ENCODE results near the gene JARID2. TPM values are rescaled to one million over a fixed set of nuclear protein-coding genes. Genes with fewer than 3 reads are reported as not detected.

Gene JARID2
- total and polyA plus RNA-seq, 2 of the 4 experiments (the other 2 are of a cell fraction), result 9.6 to 12.9 TPM

DNA sequence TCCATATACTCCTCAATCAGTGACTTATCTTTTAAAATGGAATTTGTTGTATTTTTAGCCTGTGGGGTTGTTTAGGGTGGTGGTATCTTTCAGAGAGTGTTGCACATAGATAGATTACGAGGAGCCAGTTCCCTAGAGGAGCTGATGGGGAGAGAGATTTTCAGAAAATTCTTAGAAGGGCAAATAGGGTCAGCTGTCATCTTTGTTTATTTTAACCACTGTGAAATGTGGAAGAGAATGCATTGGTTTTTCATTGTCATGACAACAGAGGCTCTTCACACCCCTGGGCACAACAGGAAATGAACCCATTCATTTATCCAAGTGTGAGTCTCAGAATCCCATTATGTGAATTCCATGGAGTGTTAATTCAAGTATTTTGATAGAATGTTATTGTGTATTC lies 188.4 kb downstream of the JARID2 start:
- Histone ChIP-seq H3K27me3 (ENCODE audit: control insufficient read depth, insufficient read depth, low read length) (no peaks in the 10 kb centered on the region), H2AFZ (replicated peaks; ENCODE audit: low read length, poor library complexity) (no peak overlapping the region), H3K14ac (replicated peaks; ENCODE audit: low read depth, low read length) (no peak overlapping the region), H2AK9ac (replicated peaks; ENCODE audit: low read depth, low read length, poor library complexity) (no peak overlapping the region), H2BK20ac (ENCODE audit: low read depth, low read length) (no peak overlapping the region), H4K20me1 (ENCODE audit: insufficient read depth, low read length) (peaks cover 87% of the 10 kb centered on the region), H2AK5ac (ENCODE audit: low read depth, low read length) (no peak overlapping the region), H3K4me2 (ENCODE audit: low read depth, low read length) (no peak overlapping the region), H2BK15ac (ENCODE audit: low read depth, low read length) (no peak overlapping the region), H3K9me1 (ENCODE audit: insufficient read depth, low read length) (peaks cover 15% of the 10 kb centered on the region), H4K8ac (ENCODE audit: low read depth in 2 of 2, low read length in 2 of 2) (no peak overlapping the region), H3K36me3 (ENCODE audit: control insufficient read depth, insufficient read depth, low read length) (no peaks in the 10 kb centered on the region), H2BK120ac (ENCODE audit: low read depth, low read length) (no peak overlapping the region), H3K27ac (ENCODE audit: insufficient read depth, low read length) (no peak overlapping the region), H3K9me3 (ENCODE audit: control insufficient read depth, insufficient read depth, low read length) (no peaks in the 10 kb centered on the region; the same call in 1 of the 2 replicates), H4K5ac (ENCODE audit: low read depth, low read length) (no peak overlapping the region), H2BK5ac (ENCODE audit: low read depth, low read length, poor library complexity, severe bottlenecking) (no peak overlapping the region), H3K18ac (ENCODE audit: low read depth, low read length) (no peak overlapping the region), H3K4ac (ENCODE audit: low read depth, low read length) (no peak overlapping the region), H3K79me1 (ENCODE audit: low read depth in 1 of 2, low read length in 2 of 2) (peaks cover 42 to 83% of the 10 kb centered on the region in 2 experiments), H3K4me1 (ENCODE audit: control insufficient read depth, insufficient read depth, low read length) (peaks cover 21% of the 10 kb centered on the region), H3K4me3 (ENCODE audit: insufficient read depth, low read depth, low read length) (no peak overlapping the region), H3K56ac (ENCODE audit: extremely low read depth, insufficient read depth, low read length) (no peak overlapping the region), H3K23ac (ENCODE audit: low read depth, low read length) (no peak overlapping the region), H3K9ac (ENCODE audit: low read depth, low read length) (no peak overlapping the region), H4K91ac (ENCODE audit: insufficient read depth, low read depth, low read length) (no peak overlapping the region)
- ATAC-seq (ENCODE audit: low read depth) (no peak), DNase-seq (no peak)
- ChIA-PET POLR2A (ENCODE audit: unreplicated experiment) (no interaction called here), CTCF (no interaction called here)
- intact Hi-C loops (cut with micrococcal nuclease) (no loop called here), dilution Hi-C loops (cut with HindIII; ENCODE audit: low sequenced_read_pairs, unreplicated experiment) (no loop called here), in situ Hi-C loops (cut with MboI; ENCODE audit: low sequenced_read_pairs) (no loop called here)
- no peak for TF ChIP-seq CHD1 (IDR thresholded peaks at IDR 0.05; ENCODE audit: low read depth, low read length)
- no peak for TF ChIP-seq NFE2L2 (IDR thresholded peaks at IDR 0.05; ENCODE audit: low read depth, low read length)
- TF ChIP-seq, protein P1, sequence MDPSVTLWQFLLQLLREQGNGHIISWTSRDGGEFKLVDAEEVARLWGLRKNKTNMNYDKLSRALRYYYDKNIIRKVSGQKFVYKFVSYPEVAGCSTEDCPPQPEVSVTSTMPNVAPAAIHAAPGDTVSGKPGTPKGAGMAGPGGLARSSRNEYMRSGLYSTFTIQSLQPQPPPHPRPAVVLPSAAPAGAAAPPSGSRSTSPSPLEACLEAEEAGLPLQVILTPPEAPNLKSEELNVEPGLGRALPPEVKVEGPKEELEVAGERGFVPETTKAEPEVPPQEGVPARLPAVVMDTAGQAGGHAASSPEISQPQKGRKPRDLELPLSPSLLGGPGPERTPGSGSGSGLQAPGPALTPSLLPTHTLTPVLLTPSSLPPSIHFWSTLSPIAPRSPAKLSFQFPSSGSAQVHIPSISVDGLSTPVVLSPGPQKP (IDR thresholded peaks at IDR 0.05; ENCODE audit: borderline replicate concordance, low read depth, low read length), result no peak
- no peak for TF ChIP-seq BHLHE40 (IDR thresholded peaks at IDR 0.05; ENCODE audit: low read depth, low read length)
- no peak for TF ChIP-seq MXI1 (IDR thresholded peaks at IDR 0.05; ENCODE audit: borderline replicate concordance, low read depth, low read length)
- no peak for TF ChIP-seq SMC3 (IDR thresholded peaks at IDR 0.05; ENCODE audit: low read depth, low read length)
- no peak for TF ChIP-seq CEBPB (IDR thresholded peaks at IDR 0.05; ENCODE audit: low read depth, low read length)
- no peak for TF ChIP-seq RFX5 (IDR thresholded peaks at IDR 0.05; ENCODE audit: low read depth, low read length)
- no peak for TF ChIP-seq MAZ (IDR thresholded peaks at IDR 0.05; ENCODE audit: borderline replicate concordance, low read depth, low read length)
- no TSS peak for BruUV-seq (replicated peaks)
- WGBS, 2 experiments (ENCODE audit: extremely low coverage in 2 of 2, insufficient read length in 1 of 2), result no CpG with 5 or more reads among the region's 1 CpG
